HG02981 (cell line): ENCODE measurements around the gene KLF16.

Source experiments
- ATAC-seq: cut with Tn5 transposase; IDR thresholded peaks from one replicate; pipeline ENCODE4 v1.9.1; 2021; ENCODE audit warnings: mild to moderate bottlenecking, moderate library complexity; ENCODE audit not compliant: unreplicated experiment

KLF16 gene

GRCh38 chr19:1856698-1857603 is 6.4 kb downstream of the KLF16 start:
- ATAC-seq, result no peak

- ATAC-seq, result no peak
Measured at GRCh38 chr19:1856345-1856697, 7.1 kb downstream of the KLF16 start.

GRCh38 chr19:1855828-1856255 is 7.5 kb downstream of the KLF16 start:
- ATAC-seq, result no peak

- peak; percentile 47 for ATAC-seq
Measured at GRCh38 chr19:1855040-1855827, 8.1 kb downstream of the KLF16 start.

GRCh38 chr19:1854542-1855039 is 8.8 kb downstream of the KLF16 start:
- no peak for ATAC-seq

GRCh38 chr19:1854039-1854541 is 9.3 kb downstream of the KLF16 start:
- ATAC-seq, result no peak

GRCh38 chr19:1853295-1854038 is 9.9 kb downstream of the KLF16 start:
- no peak for ATAC-seq

GRCh38 chr19:1852581-1853128 is 10.7 kb downstream of the KLF16 start:
- ATAC-seq, result no peak

GRCh38 chr19:1851654-1852580 is 11.5 kb downstream of the KLF16 start:
- ATAC-seq, result no peak

- no peak for ATAC-seq
Measured at GRCh38 chr19:1850809-1851653, 12.3 kb downstream of the KLF16 start.

- no peak for ATAC-seq
Measured at GRCh38 chr19:1849886-1850398, 13.4 kb downstream of the KLF16 start.

- no peak for ATAC-seq
Measured at GRCh38 chr19:1849132-1849474, 14.3 kb downstream of the KLF16 start.

GRCh38 chr19:1848399-1849131 is 14.8 kb downstream of the KLF16 start, which contains the start of gene REXO1:
Gene REXO1, minus strand, starts transcription at chr19:1848483. Its CDS starts 125 bp downstream, at chr19:1848358.
- peak; percentile 57 for ATAC-seq

GRCh38 chr19:1847684-1848398 is 15.5 kb downstream of the KLF16 start:
- peak; percentile 21 for ATAC-seq

- no peak for ATAC-seq
Measured at GRCh38 chr19:1847348-1847683, 16.1 kb downstream of the KLF16 start.

- no peak for ATAC-seq
Measured at GRCh38 chr19:1846517-1847204, 16.7 kb downstream of the KLF16 start.

GRCh38 chr19:1845642-1846041 is 17.7 kb downstream of the KLF16 start:
- ATAC-seq, result no peak
